ENCODE data around the gene GPR25. TPM values are rescaled to one million over a fixed set of nuclear protein-coding genes. Genes with fewer than 3 reads are reported as not detected.

The GPR25 gene
- total and polyA plus RNA-seq, 2 donors from 2014 or later: 0.19 TPM; not detected in 1

- H3K9ac ChIP-seq (ENCODE audit: low read length in 3 of 3): no peak overlapping the region
- no peak overlapping the region for H3K4me3 ChIP-seq (ENCODE audit: low read length in 3 of 3)
- no peak overlapping the region for H3K27ac ChIP-seq (ENCODE audit: low read depth in 2 of 2, low read length in 2 of 2)
- FAIRE-seq: no peak
- DNase-seq: no peak
- no peaks in the 10 kb centered on the region for H3K27me3 ChIP-seq (ENCODE audit: control insufficient read depth, insufficient read depth, low read length)
- H3K4me1 ChIP-seq (ENCODE audit: control insufficient read depth in 2 of 3, insufficient read depth in 2 of 3, low read depth in 1 of 3, low read length in 3 of 3): peaks cover 3 to 18% (median 17%) of the 10 kb centered on the region in 3 donors
- no peak for TF ChIP-seq CTCF (IDR thresholded peaks at IDR 0.05; ENCODE audit: borderline replicate concordance, extremely low read depth, insufficient read depth)
- no peaks in the 10 kb centered on the region for H3K9me3 ChIP-seq (ENCODE audit: control insufficient read depth in 2 of 3, insufficient read depth in 1 of 3, low read length in 3 of 3)
- H3K36me3 ChIP-seq (ENCODE audit: control insufficient read depth in 2 of 3, insufficient read depth in 3 of 3, low read length in 3 of 3): peaks cover 0 to 36% (median 3%) of the 10 kb centered on the region in 3 donors
- intact Hi-C loops (cut with DNase I): no loop called here
Observed at GRCh38 chr1:200899954-200900867, 27.4 kb downstream of the GPR25 start.

- no peak overlapping the region for H3K4me3 ChIP-seq (ENCODE audit: low read length in 3 of 3)
- no peaks in the 10 kb centered on the region for H3K27me3 ChIP-seq (ENCODE audit: control insufficient read depth, insufficient read depth, low read length)
- no peaks in the 10 kb centered on the region for H3K9me3 ChIP-seq (ENCODE audit: control insufficient read depth in 2 of 3, insufficient read depth in 1 of 3, low read length in 3 of 3)
- intact Hi-C loops (cut with DNase I): no loop called here
- FAIRE-seq: no peak
- H3K27ac ChIP-seq (ENCODE audit: low read depth in 2 of 2, low read length in 2 of 2): no peak overlapping the region
- peaks cover 0 to 36% (median 3%) of the 10 kb centered on the region in 3 donors for H3K36me3 ChIP-seq (ENCODE audit: control insufficient read depth in 2 of 3, insufficient read depth in 3 of 3, low read length in 3 of 3)
- DNase-seq: peak in 1 of 5 donors; percentile 73
- H3K9ac ChIP-seq (ENCODE audit: low read length in 3 of 3): no peak overlapping the region
- peaks cover 3 to 18% (median 17%) of the 10 kb centered on the region in 3 donors for H3K4me1 ChIP-seq (ENCODE audit: control insufficient read depth in 2 of 3, insufficient read depth in 2 of 3, low read depth in 1 of 3, low read length in 3 of 3)
- no peak for TF ChIP-seq CTCF (IDR thresholded peaks at IDR 0.05; ENCODE audit: borderline replicate concordance, extremely low read depth, insufficient read depth)
Observed at GRCh38 chr1:200900877-200901276, 28.1 kb downstream of the GPR25 start.

- Histone ChIP-seq H3K4me3 (ENCODE audit: low read length in 3 of 3) (no peak overlapping the region), H3K9ac (ENCODE audit: low read length in 3 of 3) (no peak overlapping the region), H3K27me3 (ENCODE audit: control insufficient read depth, insufficient read depth, low read length) (no peaks in the 10 kb centered on the region), H3K27ac (ENCODE audit: low read depth in 2 of 2, low read length in 2 of 2) (no peak overlapping the region), H3K4me1 (ENCODE audit: control insufficient read depth in 2 of 3, insufficient read depth in 2 of 3, low read depth in 1 of 3, low read length in 3 of 3) (peaks cover 3 to 18% (median 17%) of the 10 kb centered on the region in 3 donors), H3K36me3 (ENCODE audit: control insufficient read depth in 2 of 3, insufficient read depth in 3 of 3, low read length in 3 of 3) (peaks cover 0 to 36% (median 3%) of the 10 kb centered on the region in 3 donors), H3K9me3 (ENCODE audit: control insufficient read depth in 2 of 3, insufficient read depth in 1 of 3, low read length in 3 of 3) (no peaks in the 10 kb centered on the region)
- FAIRE-seq (no peak), DNase-seq (no peak)
- TF ChIP-seq CTCF (IDR thresholded peaks at IDR 0.05; ENCODE audit: borderline replicate concordance, extremely low read depth, insufficient read depth): no peak
- intact Hi-C loops (cut with DNase I): no loop called here
Observed at GRCh38 chr1:200901350-200901749, 28.6 kb downstream of the GPR25 start.

All from kidney (tissue), 14 donors.